COLO829 (cell line): ENCODE measurements around the gene KLF1.

ENCODE experiments used
- DNase-seq: peaks from one replicate; pipeline ENCODE4 v3.0.0; 2012; ENCODE audit warnings: low spot score

Gene KLF1

GRCh38 chr19:12838182-12838885 is 48.7 kb downstream of the KLF1 start, which contains the start of gene MAST1:
TSS of gene MAST1 (plus strand) at chr19:12838515. CDS start at chr19:12838573, 58 bp downstream.
- DNase-seq: no peak

GRCh38 chr19:12837225-12837624 is 49.8 kb downstream of the KLF1 start:
- no peak for DNase-seq

GRCh38 chr19:12836529-12836863 is 50.5 kb downstream of the KLF1 start:
- no peak for DNase-seq

- no peak for DNase-seq
These were observed 51.8 kb downstream of the KLF1 start for GRCh38 chr19:12834976-12835757.

GRCh38 chr19:12834566-12834943 is 52.4 kb downstream of the KLF1 start, which contains the start of gene RTBDN:
TSS of gene RTBDN (minus strand) at chr19:12834579. CDS start at chr19:12829979, 4,600 bp downstream.
- no peak for DNase-seq
